Loucy (cell line): Measurements from ENCODE around the gene TRRAP.

ENCODE experiments used
- H2AFZ ChIP-seq: fragments of 200-600 bp; sonication (generic); 2 replicates; pipeline ENCODE4 v1.6.0; 2016; ENCODE audit warnings: antibody characterized with exemption, mild to moderate bottlenecking, low read length, moderate library complexity
- H3F3A ChIP-seq: fragments of 200-600 bp; 2 replicates; pipeline ENCODE4 v1.6.0; 2016; ENCODE audit warnings: antibody characterized with exemption, low read depth, mild to moderate bottlenecking
- H3K27me3 ChIP-seq: fragments of 200-600 bp; sonication (generic); 2 replicates; pipeline ENCODE4 v1.6.1; 2014; ENCODE audit warnings: low read length, mild to moderate bottlenecking; ENCODE audit not compliant: insufficient read depth, poor library complexity, severe bottlenecking
- H3K36me3 ChIP-seq: fragments of 200-600 bp; sonication (generic); 2 replicates; pipeline ENCODE4 v1.6.1; 2016; ENCODE audit warnings: low read length; ENCODE audit not compliant: insufficient read depth
- H3K4me1 ChIP-seq: fragments of 200-600 bp; sonication (generic); 2 replicates; pipeline ENCODE4 v1.5.1; 2014; ENCODE audit warnings: low read length, mild to moderate bottlenecking; ENCODE audit not compliant: insufficient read depth, poor library complexity, severe bottlenecking
- H3K4me2 ChIP-seq: fragments of 200-600 bp; sonication (generic); 2 replicates; pipeline ENCODE4 v1.6.0; 2014; ENCODE audit warnings: antibody characterized with exemption, low read length, low read depth, mild to moderate bottlenecking; ENCODE audit not compliant: poor library complexity, severe bottlenecking
- H3K4me3 ChIP-seq: fragments of 200-600 bp; sonication (generic); 2 replicates; pipeline ENCODE4 v1.5.1; 2014; ENCODE audit warnings: low read length, mild to moderate bottlenecking, mixed read lengths; ENCODE audit not compliant: poor library complexity, severe bottlenecking
- H3K79me2 ChIP-seq: fragments of 200-600 bp; sonication (generic); 2 replicates; pipeline ENCODE4 v1.6.1; 2014; ENCODE audit warnings: low read length; ENCODE audit not compliant: insufficient read depth
- H3K9ac ChIP-seq: fragments of 200-600 bp; sonication (generic); 2 replicates; pipeline ENCODE4 v1.6.0; 2014; ENCODE audit warnings: mild to moderate bottlenecking, low read depth, low read length, moderate library complexity; ENCODE audit not compliant: poor library complexity, severe bottlenecking
- H3K9me2 ChIP-seq: fragments of 200-600 bp; sonication (generic); replicated peaks from 2 replicates; pipeline ENCODE4 v1.6.1; 2016; ENCODE audit warnings: low read depth, low read length, mixed read lengths
- H3K9me3 ChIP-seq: fragments of 200-600 bp; sonication (generic); 2 replicates; pipeline ENCODE4 v1.6.1; 2014; ENCODE audit warnings: mild to moderate bottlenecking, antibody characterized with exemption, low read length, low read depth; ENCODE audit not compliant: insufficient read depth
- H4K20me1 ChIP-seq: fragments of 200-600 bp; sonication (generic); 2 replicates; pipeline ENCODE4 v1.6.0; 2014; ENCODE audit warnings: antibody characterized with exemption, low read length, mild to moderate bottlenecking; ENCODE audit not compliant: insufficient read depth, poor library complexity, severe bottlenecking
- CTCF ChIP-seq: fragments of 200-600 bp; sonication (generic); conservative IDR thresholded peaks from 2 replicates; pipeline ENCODE4 v1.5.1; 2014; ENCODE audit warnings: mild to moderate bottlenecking, antibody characterized with exemption, low read length
- EZH2phosphoT487 ChIP-seq: fragments of 200-600 bp; IDR thresholded peaks from 2 replicates; pipeline ENCODE4 v1.6.1; 2018; ENCODE audit warnings: antibody characterized with exemption, mild to moderate bottlenecking, moderate library complexity, borderline replicate concordance

The TRRAP gene

DNA sequence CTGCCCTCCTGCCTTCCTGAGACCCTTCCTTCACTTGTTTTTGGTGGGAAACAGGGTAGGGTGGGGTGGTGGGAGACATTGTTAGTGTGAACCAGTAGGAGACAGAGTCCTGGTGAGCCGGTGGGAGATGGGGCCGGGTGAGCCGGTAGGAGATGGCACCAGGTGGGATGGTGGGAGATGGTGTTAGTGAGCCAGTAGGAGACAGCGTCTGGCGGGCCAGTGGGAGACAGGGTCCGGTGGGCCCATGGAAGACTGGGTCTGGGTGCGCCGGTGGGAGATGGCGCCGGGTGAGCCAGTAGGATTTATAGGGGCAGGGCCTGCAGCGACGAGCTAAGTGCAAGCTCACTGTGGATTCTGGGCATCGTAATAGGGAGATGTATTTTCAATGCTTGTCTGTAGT lies 116.8 kb downstream of the TRRAP start:
- no peak overlapping the region for H3K9ac ChIP-seq
- no peaks in the 10 kb centered on the region for H3K79me2 ChIP-seq
- TF ChIP-seq CTCF, result no peak
- TF ChIP-seq EZH2phosphoT487, result no peak
- no peaks in the 10 kb centered on the region for H3K4me1 ChIP-seq
- H4K20me1 ChIP-seq, result no peaks in the 10 kb centered on the region
- no peak overlapping the region for H2AFZ ChIP-seq
- H3F3A ChIP-seq, result no peaks in the 10 kb centered on the region
- peaks cover 86% of the 10 kb centered on the region; the same call in 1 of the 2 replicates for H3K36me3 ChIP-seq
- no peaks in the 10 kb centered on the region for H3K9me3 ChIP-seq
- H3K27me3 ChIP-seq, result no peaks in the 10 kb centered on the region
- no peak overlapping the region for H3K4me2 ChIP-seq
- no peak overlapping the region for H3K4me3 ChIP-seq
- H3K9me2 ChIP-seq, result no peaks in the 10 kb centered on the region

DNA sequence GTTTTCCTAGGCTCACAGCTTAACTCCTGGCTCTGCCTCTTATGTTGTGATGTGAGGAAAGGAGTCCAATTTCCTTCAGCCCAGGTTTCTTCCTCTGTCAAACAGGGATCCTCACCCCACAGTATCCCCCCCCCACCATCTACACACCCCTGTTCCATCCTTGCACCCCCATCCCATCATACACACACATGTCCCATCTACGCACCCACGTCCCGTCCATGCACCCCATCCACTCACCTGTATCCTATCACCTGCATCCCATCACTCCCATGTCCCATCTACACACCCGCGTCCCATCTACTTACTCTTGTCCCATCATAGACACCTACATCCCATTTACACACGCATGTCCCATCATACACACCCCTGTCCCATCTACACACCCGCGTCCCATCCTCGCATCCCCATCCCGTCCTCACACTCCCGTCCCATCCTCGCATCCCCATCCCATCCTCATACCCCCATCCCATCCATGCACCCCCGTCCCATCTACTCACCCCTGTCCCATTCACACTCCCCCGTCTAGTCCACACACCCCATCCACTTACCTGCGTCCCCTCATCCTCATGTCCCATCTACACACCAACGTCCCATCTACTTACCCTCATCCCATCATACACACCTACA lies 117.3 kb downstream of the TRRAP start:
- TF ChIP-seq EZH2phosphoT487, result no peak
- TF ChIP-seq CTCF, result no peak
- H3K9me2 ChIP-seq, result no peaks in the 10 kb centered on the region
- no peaks in the 10 kb centered on the region for H3F3A ChIP-seq
- H2AFZ ChIP-seq, result no peak overlapping the region
- H3K9ac ChIP-seq, result no peak overlapping the region
- H3K4me3 ChIP-seq, result no peak overlapping the region
- H3K9me3 ChIP-seq, result no peaks in the 10 kb centered on the region
- H3K36me3 ChIP-seq, result peaks cover 87% of the 10 kb centered on the region; the same call in 1 of the 2 replicates
- no peak overlapping the region for H3K4me2 ChIP-seq
- no peaks in the 10 kb centered on the region for H3K27me3 ChIP-seq
- H3K4me1 ChIP-seq, result no peaks in the 10 kb centered on the region
- no peaks in the 10 kb centered on the region for H3K79me2 ChIP-seq
- H4K20me1 ChIP-seq, result no peaks in the 10 kb centered on the region

DNA sequence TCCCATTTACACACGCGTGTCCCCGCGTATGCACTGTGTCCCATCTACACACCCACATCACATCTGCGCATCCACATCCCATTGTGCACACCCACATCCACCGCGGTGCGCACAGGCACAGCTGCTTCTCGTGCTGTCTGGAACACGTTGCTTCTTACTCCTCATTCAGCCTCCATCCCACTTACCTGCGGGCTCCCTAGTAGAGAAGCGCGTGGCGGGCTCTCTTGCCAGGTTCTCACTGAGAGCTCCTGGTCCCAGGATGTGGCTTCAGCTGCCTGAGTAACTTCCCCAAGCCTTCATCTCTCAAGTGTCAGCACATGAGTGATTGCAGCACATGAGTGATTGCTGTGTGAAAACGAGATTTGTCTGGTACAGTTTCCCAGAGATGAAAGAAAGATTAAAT lies 117.8 kb downstream of the TRRAP start:
- Histone ChIP-seq H3K9me2 (no peaks in the 10 kb centered on the region), H4K20me1 (no peaks in the 10 kb centered on the region), H3K9ac (no peak overlapping the region), H3K4me1 (no peaks in the 10 kb centered on the region), H3F3A (no peaks in the 10 kb centered on the region), H3K36me3 (peaks cover 87% of the 10 kb centered on the region; the same call in 1 of the 2 replicates), H3K4me3 (no peak overlapping the region), H2AFZ (no peak overlapping the region), H3K9me3 (no peaks in the 10 kb centered on the region), H3K79me2 (no peaks in the 10 kb centered on the region), H3K4me2 (no peak overlapping the region), H3K27me3 (no peaks in the 10 kb centered on the region)
- TF ChIP-seq EZH2phosphoT487 (no peak), CTCF (no peak)
